ENCODE data around the gene HPN. TPM values are rescaled to one million over a fixed set of nuclear protein-coding genes. Genes with fewer than 3 reads are reported as not detected.

HPN gene
- total and polyA plus RNA-seq, 2 of the 13 experiments (the other 11 are each of a cell fraction or from before 2014, with no cell fraction given), result 46.7 to 261 TPM

DNA sequence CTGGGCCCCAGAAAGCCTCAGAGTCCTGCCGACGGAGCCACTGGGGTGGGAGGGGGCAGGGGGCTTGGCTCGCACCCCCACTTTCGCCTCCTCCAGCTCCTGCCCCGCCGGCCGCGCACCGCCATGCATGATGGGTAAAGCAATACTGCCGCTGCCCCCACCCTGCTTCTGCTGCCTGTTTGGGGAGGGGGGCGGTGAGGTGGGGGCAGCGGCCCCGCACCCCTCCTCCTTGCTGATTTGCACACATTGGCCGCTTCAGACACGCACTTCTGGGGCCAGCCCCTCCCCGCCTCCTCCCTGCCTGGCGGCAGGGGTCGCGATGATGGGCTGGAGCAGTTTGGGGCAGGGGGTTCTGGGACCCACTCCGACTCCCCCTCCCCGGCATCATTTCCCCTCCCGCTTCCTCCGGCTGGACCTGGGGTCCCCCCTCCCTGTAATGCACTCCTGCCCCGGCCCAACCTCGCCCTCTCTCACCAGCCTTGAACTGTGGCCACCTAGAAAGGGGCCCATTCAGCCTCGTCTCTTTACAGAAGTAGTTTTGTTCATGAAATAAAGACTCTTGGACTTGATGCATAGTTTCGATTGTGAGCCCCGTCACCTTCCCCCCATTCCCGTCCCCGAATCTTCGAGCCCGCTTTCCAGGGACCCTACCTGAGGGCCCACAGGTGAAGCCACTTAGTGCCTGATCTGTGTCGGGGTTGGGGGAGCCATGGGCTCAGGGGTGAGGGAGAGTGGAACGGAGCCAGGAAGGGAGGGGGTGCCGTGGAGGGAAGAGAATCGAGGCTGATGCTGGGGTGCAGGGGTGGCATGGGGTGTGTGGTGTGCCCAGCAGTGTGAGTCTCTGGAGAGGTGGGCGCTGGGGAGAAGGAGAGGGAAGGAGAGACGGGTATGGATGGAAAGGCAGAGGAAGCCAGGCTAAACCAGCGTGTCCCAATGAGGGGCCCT lies 1.4 kb upstream of the HPN start (continued):
- TF ChIP-seq, protein P1, sequence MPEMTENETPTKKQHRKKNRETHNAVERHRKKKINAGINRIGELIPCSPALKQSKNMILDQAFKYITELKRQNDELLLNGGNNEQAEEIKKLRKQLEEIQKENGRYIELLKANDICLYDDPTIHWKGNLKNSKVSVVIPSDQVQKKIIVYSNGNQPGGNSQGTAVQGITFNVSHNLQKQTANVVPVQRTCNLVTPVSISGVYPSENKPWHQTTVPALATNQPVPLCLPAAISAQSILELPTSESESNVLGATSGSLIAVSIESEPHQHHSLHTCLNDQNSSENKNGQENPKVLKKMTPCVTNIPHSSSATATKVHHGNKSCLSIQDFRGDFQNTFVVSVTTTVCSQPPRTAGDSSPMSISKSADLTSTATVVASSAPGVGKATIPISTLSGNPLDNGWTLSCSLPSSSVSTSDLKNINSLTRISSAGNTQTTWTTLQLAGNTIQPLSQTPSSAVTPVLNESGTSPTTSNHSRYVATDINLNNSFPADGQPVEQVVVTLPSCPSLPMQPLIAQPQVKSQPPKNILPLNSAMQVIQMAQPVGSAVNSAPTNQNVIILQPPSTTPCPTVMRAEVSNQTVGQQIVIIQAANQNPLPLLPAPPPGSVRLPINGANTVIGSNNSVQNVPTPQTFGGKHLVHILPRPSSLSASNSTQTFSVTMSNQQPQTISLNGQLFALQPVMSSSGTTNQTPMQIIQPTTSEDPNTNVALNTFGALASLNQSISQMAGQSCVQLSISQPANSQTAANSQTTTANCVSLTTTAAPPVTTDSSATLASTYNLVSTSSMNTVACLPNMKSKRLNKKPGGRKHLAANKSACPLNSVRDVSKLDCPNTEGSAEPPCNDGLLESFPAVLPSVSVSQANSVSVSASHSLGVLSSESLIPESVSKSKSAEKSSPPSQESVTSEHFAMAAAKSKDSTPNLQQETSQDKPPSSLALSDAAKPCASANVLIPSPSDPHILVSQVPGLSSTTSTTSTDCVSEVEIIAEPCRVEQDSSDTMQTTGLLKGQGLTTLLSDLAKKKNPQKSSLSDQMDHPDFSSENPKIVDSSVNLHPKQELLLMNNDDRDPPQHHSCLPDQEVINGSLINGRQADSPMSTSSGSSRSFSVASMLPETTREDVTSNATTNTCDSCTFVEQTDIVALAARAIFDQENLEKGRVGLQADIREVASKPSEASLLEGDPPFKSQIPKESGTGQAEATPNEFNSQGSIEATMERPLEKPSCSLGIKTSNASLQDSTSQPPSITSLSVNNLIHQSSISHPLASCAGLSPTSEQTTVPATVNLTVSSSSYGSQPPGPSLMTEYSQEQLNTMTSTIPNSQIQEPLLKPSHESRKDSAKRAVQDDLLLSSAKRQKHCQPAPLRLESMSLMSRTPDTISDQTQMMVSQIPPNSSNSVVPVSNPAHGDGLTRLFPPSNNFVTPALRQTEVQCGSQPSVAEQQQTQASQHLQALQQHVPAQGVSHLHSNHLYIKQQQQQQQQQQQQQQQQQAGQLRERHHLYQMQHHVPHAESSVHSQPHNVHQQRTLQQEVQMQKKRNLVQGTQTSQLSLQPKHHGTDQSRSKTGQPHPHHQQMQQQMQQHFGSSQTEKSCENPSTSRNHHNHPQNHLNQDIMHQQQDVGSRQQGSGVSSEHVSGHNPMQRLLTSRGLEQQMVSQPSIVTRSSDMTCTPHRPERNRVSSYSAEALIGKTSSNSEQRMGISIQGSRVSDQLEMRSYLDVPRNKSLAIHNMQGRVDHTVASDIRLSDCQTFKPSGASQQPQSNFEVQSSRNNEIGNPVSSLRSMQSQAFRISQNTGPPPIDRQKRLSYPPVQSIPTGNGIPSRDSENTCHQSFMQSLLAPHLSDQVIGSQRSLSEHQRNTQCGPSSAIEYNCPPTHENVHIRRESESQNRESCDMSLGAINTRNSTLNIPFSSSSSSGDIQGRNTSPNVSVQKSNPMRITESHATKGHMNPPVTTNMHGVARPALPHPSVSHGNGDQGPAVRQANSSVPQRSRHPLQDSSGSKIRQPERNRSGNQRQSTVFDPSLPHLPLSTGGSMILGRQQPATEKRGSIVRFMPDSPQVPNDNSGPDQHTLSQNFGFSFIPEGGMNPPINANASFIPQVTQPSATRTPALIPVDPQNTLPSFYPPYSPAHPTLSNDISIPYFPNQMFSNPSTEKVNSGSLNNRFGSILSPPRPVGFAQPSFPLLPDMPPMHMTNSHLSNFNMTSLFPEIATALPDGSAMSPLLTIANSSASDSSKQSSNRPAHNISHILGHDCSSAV (CRISPR knock-in tag; IDR thresholded peaks at IDR 0.05; ENCODE audit: borderline replicate concordance), result 0 out of 2 replicates have a peak, but pooled peaks have one; percentile 13
- TF ChIP-seq, protein P2, sequence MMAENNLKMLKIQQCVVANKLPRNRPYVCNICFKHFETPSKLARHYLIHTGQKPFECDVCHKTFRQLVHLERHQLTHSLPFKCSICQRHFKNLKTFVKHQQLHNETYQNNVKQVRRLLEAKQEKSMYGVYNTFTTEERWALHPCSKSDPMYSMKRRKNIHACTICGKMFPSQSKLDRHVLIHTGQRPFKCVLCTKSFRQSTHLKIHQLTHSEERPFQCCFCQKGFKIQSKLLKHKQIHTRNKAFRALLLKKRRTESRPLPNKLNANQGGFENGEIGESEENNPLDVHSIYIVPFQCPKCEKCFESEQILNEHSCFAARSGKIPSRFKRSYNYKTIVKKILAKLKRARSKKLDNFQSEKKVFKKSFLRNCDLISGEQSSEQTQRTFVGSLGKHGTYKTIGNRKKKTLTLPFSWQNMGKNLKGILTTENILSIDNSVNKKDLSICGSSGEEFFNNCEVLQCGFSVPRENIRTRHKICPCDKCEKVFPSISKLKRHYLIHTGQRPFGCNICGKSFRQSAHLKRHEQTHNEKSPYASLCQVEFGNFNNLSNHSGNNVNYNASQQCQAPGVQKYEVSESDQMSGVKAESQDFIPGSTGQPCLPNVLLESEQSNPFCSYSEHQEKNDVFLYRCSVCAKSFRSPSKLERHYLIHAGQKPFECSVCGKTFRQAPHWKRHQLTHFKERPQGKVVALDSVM (CRISPR knock-in tag; IDR thresholded peaks at IDR 0.05), result no peak
- TF ChIP-seq ZFYVE20 (CRISPR knock-in tag; IDR thresholded peaks at IDR 0.05; ENCODE audit: borderline replicate concordance, low read depth) (no peak), KDM5A (IDR thresholded peaks at IDR 0.05; ENCODE audit: borderline replicate concordance, low read length) (no peak), ZNF674 (CRISPR knock-in tag; IDR thresholded peaks at IDR 0.05; ENCODE audit: low read depth) (0 out of 2 replicates have a peak, but pooled peaks have one; percentile 27), NONO (IDR thresholded peaks at IDR 0.05) (no peak), NONO (CRISPR knock-in tag; conservative IDR thresholded peaks at IDR 0.05) (no peak; the same call in 1 of the 2 replicates), ZNF484 (CRISPR knock-in tag; IDR thresholded peaks at IDR 0.05; ENCODE audit: borderline replicate concordance, low read depth) (no peak), ZNF276 (CRISPR knock-in tag; IDR thresholded peaks at IDR 0.05; ENCODE audit: low read depth) (peak; percentile 17; the same call in 1 of the 2 replicates), ATF2 (CRISPR knock-in tag; IDR thresholded peaks at IDR 0.05) (no peak), HIVEP1 (CRISPR knock-in tag; IDR thresholded peaks at IDR 0.05) (no peak), CHD4 (IDR thresholded peaks at IDR 0.05; ENCODE audit: borderline replicate concordance, low read length) (peak; percentile 78; the same call in 1 of the 2 replicates), GLI4 (CRISPR knock-in tag; IDR thresholded peaks at IDR 0.05; ENCODE audit: borderline replicate concordance) (no peak), RFXANK (CRISPR knock-in tag; IDR thresholded peaks at IDR 0.05) (no peak)
